Liver (tissue), 9 donors: ENCODE data around the gene NFYC. TPM values are rescaled to one million over a fixed set of nuclear protein-coding genes. Genes with fewer than 3 reads are reported as not detected.

ENCODE experiments used
- DNase-seq: peaks from one replicate; pipeline ENCODE4 v3.0.0-alpha.2; 2017; ENCODE audit warnings: low spot score
- H3K27ac ChIP-seq, 2 donors: one replicate each; pipeline ENCODE4 v1.7.0; 2013; ENCODE audit warnings: inconsistent platforms in 2 of 2, low read length in 2 of 2, control low read depth in 1 of 2, low read depth in 1 of 2, mild to moderate bottlenecking in 1 of 2
- H3K27me3 ChIP-seq, 4 donors: one replicate each; pipeline versions ENCODE4 v1.6.1 to v1.7.0; 2013; ENCODE audit warnings: low read length in 3 of 4, inconsistent platforms in 1 of 4, mild to moderate bottlenecking in 1 of 4, moderate library complexity in 1 of 4; ENCODE audit not compliant: control insufficient read depth in 4 of 4, insufficient read depth in 4 of 4
- H3K36me3 ChIP-seq, 4 donors: one replicate each; pipeline versions ENCODE4 v1.6.1 to v1.7.0; 2013; ENCODE audit warnings: low read length in 3 of 4, mild to moderate bottlenecking in 3 of 4, low read depth in 1 of 4, moderate library complexity in 1 of 4; ENCODE audit not compliant: control insufficient read depth in 4 of 4, insufficient read depth in 3 of 4
- H3K4me1 ChIP-seq, 4 donors: one replicate each; pipeline versions ENCODE4 v1.6.1 to v1.7.0; 2013; ENCODE audit warnings: low read length in 3 of 4, mild to moderate bottlenecking in 3 of 4, moderate library complexity in 1 of 4; ENCODE audit not compliant: control insufficient read depth in 4 of 4, insufficient read depth in 4 of 4
- H3K4me3 ChIP-seq, 3 donors: one replicate each; pipeline versions ENCODE4 v1.6.1 to v1.7.0; 2013; ENCODE audit warnings: low read length in 3 of 3, control low read depth in 1 of 3, low read depth in 1 of 3, mild to moderate bottlenecking in 1 of 3
- H3K9ac ChIP-seq, 2 donors: one replicate each; pipeline ENCODE4 v1.7.0; 2013; ENCODE audit warnings: low read length in 2 of 2, mild to moderate bottlenecking in 2 of 2, moderate library complexity in 2 of 2, control low read depth in 1 of 2, low read depth in 1 of 2
- H3K9me3 ChIP-seq, 4 donors: one replicate each; pipeline versions ENCODE4 v1.6.1 to v1.7.0; 2013; ENCODE audit warnings: low read length in 3 of 4; ENCODE audit not compliant: control insufficient read depth in 4 of 4
- EGR1 ChIP-seq, 2 donors: IDR thresholded peaks; 2 replicates each; pipeline ENCODE4 v1.6.1; 2016 to 2018; ENCODE audit warnings: antibody characterized with exemption in 2 of 2, low read depth in 2 of 2
- FOXA1 ChIP-seq: IDR thresholded peaks from 2 replicates; pipeline ENCODE4 v1.6.1; 2016; ENCODE audit warnings: antibody characterized with exemption
- FOXA2 ChIP-seq: IDR thresholded peaks from 2 replicates; pipeline ENCODE4 v1.6.1; 2016; ENCODE audit warnings: antibody characterized with exemption
- GABPA ChIP-seq, 2 donors: IDR thresholded peaks in 1 of 2; conservative IDR thresholded peaks in 1 of 2; 2 replicates each; pipeline ENCODE4 v1.6.1; 2016; ENCODE audit warnings: antibody characterized with exemption in 2 of 2, mild to moderate bottlenecking in 1 of 2, moderate library complexity in 1 of 2
- HNF4A ChIP-seq, 2 donors: conservative IDR thresholded peaks; 2 replicates each; pipeline ENCODE4 v1.6.1; 2016; ENCODE audit warnings: antibody characterized with exemption in 2 of 2, mild to moderate bottlenecking in 2 of 2
- JUND ChIP-seq, 2 donors: IDR thresholded peaks; 2 replicates each; pipeline ENCODE4 v1.6.1; 2016; ENCODE audit warnings: antibody characterized with exemption in 2 of 2
- NR2F2 ChIP-seq: IDR thresholded peaks from 2 replicates; pipeline ENCODE4 v1.6.1; 2016; ENCODE audit warnings: antibody characterized with exemption
- RXRA ChIP-seq, 2 donors: IDR thresholded peaks; 2 replicates each; pipeline ENCODE4 v1.6.1; 2017 to 2018; ENCODE audit warnings: antibody characterized with exemption in 2 of 2, mild to moderate bottlenecking in 1 of 2
- SP1 ChIP-seq: IDR thresholded peaks from 2 replicates; pipeline ENCODE4 v1.6.1; 2018; ENCODE audit warnings: antibody characterized with exemption, mild to moderate bottlenecking
- TAF1 ChIP-seq: conservative IDR thresholded peaks from 2 replicates; pipeline ENCODE4 v1.6.1; 2016; ENCODE audit warnings: antibody characterized with exemption, mild to moderate bottlenecking
- YY1 ChIP-seq: IDR thresholded peaks from 2 replicates; pipeline ENCODE4 v1.6.1; 2016; ENCODE audit warnings: antibody characterized with exemption, mild to moderate bottlenecking
- WGBS: extraction: QIAGEN DNeasy Blood & Tissue Kit; methylation state at CpG from one replicate; pipeline ENCODE4 v1.1.7; 2013; 5-methylcytosine and 5-hydroxymethylcytosine counted together
- polyA plus RNA-seq, 2 donors: library from polyadenylated mRNA; stranded (reverse) in 1 of 2; unstranded in 1 of 2; fragments of 200-250 nt in 1 of 2; fragments of >200 nt in 1 of 2; fragmentation: Nextera tagmentation in 1 of 2; extraction: Ambion mirVana in 1 of 2; gene quantifications; one replicate each; pipeline versions ENCODE4 v1.2.1 to v1.2.3, GENCODE V29; 2013 to 2015
- total RNA-seq, 2 donors: library from RNA; depleted of rRNA; stranded (reverse); fragments of >200 nt; gene quantifications; one replicate each; pipeline ENCODE4 v1.2.3, GENCODE V29; 2014
- TF ChIP-seq, protein P1 (sequence below): fragments of 150-350 bp; IDR thresholded peaks from 2 replicates; pipeline ENCODE4 v1.5.1; 2017; ENCODE audit warnings: improper control_type of control experiment, low read depth, low read length; ENCODE audit not compliant: missing input control
- TF ChIP-seq, protein P2 (sequence below): IDR thresholded peaks from 2 replicates; pipeline ENCODE4 v1.6.1; 2016; ENCODE audit warnings: antibody characterized with exemption
- TF ChIP-seq, protein P3 (sequence below): IDR thresholded peaks from 2 replicates; pipeline ENCODE4 v1.6.1; 2016; ENCODE audit warnings: antibody characterized with exemption, mild to moderate bottlenecking
- TF ChIP-seq, protein P4 (sequence below): IDR thresholded peaks from 2 replicates; pipeline ENCODE4 v1.6.1; 2016; ENCODE audit warnings: antibody characterized with exemption
- donor health status: healthy.
- donor health status: healthy.
- donor health status: healthy.
- donor health status: healthy.
- donor health status: healthy.

Gene NFYC
- total and polyA plus RNA-seq, 4 donors, result 18.3 to 28.1 (median 26.8) TPM

DNA sequence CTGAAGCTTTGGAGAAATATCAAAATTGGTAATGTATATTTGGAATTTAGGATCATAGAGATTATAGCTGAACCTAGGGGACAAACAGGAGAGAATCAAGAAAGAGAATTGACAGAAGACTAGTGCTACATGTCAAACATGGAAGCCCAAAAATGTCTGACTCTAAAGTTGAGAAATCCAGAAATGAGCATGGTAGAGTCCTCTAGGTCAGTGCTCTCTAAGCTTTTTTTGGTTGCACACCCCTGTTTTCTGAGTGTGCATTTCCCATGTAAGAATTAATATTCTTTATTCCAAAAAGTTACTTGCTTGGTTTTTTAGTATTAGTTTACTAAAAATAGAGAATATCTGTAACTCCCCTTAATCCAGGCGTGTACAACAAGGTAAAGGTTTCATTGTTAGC lies 25.6 kb downstream of the NFYC start:
- 89% methylated on average over 1 of the region's 1 CpG for WGBS
- Histone ChIP-seq H3K36me3 (peaks cover 0 to 2% (median 0%) of the 10 kb centered on the region in 4 donors), H3K27me3 (no peaks in the 10 kb centered on the region), H3K4me1 (peaks cover 12 to 55% (median 45%) of the 10 kb centered on the region in 4 donors), H3K27ac (no peak overlapping the region), H3K4me3 (no peak overlapping the region), H3K9me3 (no peaks in the 10 kb centered on the region), H3K9ac (no peak overlapping the region)
- no peak for TF ChIP-seq EGR1 (IDR thresholded peaks at IDR 0.05; ENCODE audit: low read depth in 2 of 2)
- no peak for TF ChIP-seq GABPA (IDR thresholded peaks at IDR 0.05 in 1 of 2, conservative IDR thresholded peaks at IDR 0.05 in 1 of 2)
- no peak for TF ChIP-seq NR2F2
- peak; percentile 62 to 75 for TF ChIP-seq RXRA (IDR thresholded peaks at IDR 0.05)
- TF ChIP-seq SP1, result no peak
- TF ChIP-seq, protein P1, sequence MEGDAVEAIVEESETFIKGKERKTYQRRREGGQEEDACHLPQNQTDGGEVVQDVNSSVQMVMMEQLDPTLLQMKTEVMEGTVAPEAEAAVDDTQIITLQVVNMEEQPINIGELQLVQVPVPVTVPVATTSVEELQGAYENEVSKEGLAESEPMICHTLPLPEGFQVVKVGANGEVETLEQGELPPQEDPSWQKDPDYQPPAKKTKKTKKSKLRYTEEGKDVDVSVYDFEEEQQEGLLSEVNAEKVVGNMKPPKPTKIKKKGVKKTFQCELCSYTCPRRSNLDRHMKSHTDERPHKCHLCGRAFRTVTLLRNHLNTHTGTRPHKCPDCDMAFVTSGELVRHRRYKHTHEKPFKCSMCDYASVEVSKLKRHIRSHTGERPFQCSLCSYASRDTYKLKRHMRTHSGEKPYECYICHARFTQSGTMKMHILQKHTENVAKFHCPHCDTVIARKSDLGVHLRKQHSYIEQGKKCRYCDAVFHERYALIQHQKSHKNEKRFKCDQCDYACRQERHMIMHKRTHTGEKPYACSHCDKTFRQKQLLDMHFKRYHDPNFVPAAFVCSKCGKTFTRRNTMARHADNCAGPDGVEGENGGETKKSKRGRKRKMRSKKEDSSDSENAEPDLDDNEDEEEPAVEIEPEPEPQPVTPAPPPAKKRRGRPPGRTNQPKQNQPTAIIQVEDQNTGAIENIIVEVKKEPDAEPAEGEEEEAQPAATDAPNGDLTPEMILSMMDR, result no peak
- no peak for DNase-seq

DNA sequence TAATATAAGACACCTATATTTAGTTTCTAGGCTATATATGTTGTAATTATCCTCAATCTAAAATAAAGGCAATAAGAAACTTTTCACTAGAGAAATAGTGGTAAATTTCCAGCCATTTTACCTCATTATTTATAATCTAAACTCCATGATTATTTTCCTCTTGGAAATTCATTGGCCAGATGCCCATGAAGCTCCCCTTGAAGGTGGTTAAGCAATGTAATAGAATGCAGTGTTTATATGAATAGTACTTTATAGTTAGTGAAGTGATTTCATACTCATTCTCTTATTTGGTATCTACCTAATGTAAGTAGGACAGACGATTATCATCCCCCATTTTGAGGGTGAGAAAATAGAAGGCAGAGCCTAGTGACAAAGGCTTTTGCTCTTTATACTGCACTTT lies 26.5 kb downstream of the NFYC start:
- WGBS, result 88% methylated on average over 1 of the region's 1 CpG
- Histone ChIP-seq H3K27ac (no peak overlapping the region), H3K9ac (no peak overlapping the region), H3K36me3 (peaks cover 0 to 2% (median 0%) of the 10 kb centered on the region in 4 donors), H3K9me3 (no peaks in the 10 kb centered on the region), H3K27me3 (no peaks in the 10 kb centered on the region), H3K4me1 (peaks cover 12 to 56% (median 46%) of the 10 kb centered on the region in 4 donors), H3K4me3 (no peak overlapping the region)
- TF ChIP-seq SP1, result no peak
- TF ChIP-seq RXRA (IDR thresholded peaks at IDR 0.05), result no peak
- no peak for TF ChIP-seq YY1
- TF ChIP-seq HNF4A (conservative IDR thresholded peaks at IDR 0.05), result no peak
- TF ChIP-seq JUND (IDR thresholded peaks at IDR 0.05), result no peak
- no peak for TF ChIP-seq NR2F2
- TF ChIP-seq, protein P2, sequence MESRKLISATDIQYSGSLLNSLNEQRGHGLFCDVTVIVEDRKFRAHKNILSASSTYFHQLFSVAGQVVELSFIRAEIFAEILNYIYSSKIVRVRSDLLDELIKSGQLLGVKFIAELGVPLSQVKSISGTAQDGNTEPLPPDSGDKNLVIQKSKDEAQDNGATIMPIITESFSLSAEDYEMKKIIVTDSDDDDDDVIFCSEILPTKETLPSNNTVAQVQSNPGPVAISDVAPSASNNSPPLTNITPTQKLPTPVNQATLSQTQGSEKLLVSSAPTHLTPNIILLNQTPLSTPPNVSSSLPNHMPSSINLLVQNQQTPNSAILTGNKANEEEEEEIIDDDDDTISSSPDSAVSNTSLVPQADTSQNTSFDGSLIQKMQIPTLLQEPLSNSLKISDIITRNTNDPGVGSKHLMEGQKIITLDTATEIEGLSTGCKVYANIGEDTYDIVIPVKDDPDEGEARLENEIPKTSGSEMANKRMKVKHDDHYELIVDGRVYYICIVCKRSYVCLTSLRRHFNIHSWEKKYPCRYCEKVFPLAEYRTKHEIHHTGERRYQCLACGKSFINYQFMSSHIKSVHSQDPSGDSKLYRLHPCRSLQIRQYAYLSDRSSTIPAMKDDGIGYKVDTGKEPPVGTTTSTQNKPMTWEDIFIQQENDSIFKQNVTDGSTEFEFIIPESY, result no peak
- TF ChIP-seq FOXA1, result no peak
- no peak for TF ChIP-seq FOXA2
- no peak for TF ChIP-seq GABPA (IDR thresholded peaks at IDR 0.05 in 1 of 2, conservative IDR thresholded peaks at IDR 0.05 in 1 of 2)
- TF ChIP-seq TAF1, result no peak
- TF ChIP-seq, protein P3, sequence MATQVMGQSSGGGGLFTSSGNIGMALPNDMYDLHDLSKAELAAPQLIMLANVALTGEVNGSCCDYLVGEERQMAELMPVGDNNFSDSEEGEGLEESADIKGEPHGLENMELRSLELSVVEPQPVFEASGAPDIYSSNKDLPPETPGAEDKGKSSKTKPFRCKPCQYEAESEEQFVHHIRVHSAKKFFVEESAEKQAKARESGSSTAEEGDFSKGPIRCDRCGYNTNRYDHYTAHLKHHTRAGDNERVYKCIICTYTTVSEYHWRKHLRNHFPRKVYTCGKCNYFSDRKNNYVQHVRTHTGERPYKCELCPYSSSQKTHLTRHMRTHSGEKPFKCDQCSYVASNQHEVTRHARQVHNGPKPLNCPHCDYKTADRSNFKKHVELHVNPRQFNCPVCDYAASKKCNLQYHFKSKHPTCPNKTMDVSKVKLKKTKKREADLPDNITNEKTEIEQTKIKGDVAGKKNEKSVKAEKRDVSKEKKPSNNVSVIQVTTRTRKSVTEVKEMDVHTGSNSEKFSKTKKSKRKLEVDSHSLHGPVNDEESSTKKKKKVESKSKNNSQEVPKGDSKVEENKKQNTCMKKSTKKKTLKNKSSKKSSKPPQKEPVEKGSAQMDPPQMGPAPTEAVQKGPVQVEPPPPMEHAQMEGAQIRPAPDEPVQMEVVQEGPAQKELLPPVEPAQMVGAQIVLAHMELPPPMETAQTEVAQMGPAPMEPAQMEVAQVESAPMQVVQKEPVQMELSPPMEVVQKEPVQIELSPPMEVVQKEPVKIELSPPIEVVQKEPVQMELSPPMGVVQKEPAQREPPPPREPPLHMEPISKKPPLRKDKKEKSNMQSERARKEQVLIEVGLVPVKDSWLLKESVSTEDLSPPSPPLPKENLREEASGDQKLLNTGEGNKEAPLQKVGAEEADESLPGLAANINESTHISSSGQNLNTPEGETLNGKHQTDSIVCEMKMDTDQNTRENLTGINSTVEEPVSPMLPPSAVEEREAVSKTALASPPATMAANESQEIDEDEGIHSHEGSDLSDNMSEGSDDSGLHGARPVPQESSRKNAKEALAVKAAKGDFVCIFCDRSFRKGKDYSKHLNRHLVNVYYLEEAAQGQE, result no peak
- TF ChIP-seq EGR1 (IDR thresholded peaks at IDR 0.05; ENCODE audit: low read depth in 2 of 2), result no peak
- TF ChIP-seq, protein P4, sequence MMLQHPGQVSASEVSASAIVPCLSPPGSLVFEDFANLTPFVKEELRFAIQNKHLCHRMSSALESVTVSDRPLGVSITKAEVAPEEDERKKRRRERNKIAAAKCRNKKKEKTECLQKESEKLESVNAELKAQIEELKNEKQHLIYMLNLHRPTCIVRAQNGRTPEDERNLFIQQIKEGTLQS, result no peak
- DNase-seq, result no peak
